ENCODE results near the gene MTHFS.

DNA sequence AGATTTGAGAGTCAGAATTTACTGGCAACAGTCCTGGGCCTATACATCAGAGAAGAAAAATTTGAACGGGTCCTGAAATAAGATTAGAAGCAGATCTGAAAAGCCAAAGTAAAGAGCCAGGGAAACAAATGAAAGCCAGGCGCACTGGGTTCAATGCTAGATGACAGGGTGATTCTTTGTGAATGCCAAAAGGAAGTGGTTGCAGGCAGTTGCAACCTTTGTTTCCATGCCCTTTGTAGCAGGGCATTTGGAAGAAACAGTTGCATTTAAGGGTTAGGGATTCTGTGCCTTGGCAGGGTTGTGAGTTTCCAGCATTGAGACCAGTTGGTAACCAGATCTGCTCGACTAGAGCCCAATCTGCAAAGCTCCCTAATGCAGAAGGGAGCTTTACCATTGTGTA is 36.4 kb upstream of the MTHFS start:
- TF ChIP-seq POLR2A (IDR thresholded peaks at IDR 0.05), result no peak
- no peak for TF ChIP-seq CTCF (IDR thresholded peaks at IDR 0.05)
